Epithelial cell of proximal tubule (primary cell): Measurements from ENCODE around the gene PAXIP1. TPM values are rescaled to one million over a fixed set of nuclear protein-coding genes. Genes with fewer than 3 reads are reported as not detected.

Experiments used
- DNase-seq: peaks from one replicate; pipeline ENCODE4 v3.0.0-alpha.2; 2011; ENCODE audit warnings: low read depth
- H3K4me3 ChIP-seq: 2 replicates; pipeline ENCODE4 v1.5.1; 2011; ENCODE audit warnings: low read depth, mild to moderate bottlenecking, low read length
- total RNA-seq: library from RNA; depleted of rRNA; stranded (reverse); fragments of >200 nt; gene quantifications from 2 replicates; pipeline ENCODE4 v1.2.3, GENCODE V29; 2015
- TF ChIP-seq, protein P1 (sequence below): conservative IDR thresholded peaks from 2 replicates; pipeline ENCODE4 v1.5.1; 2012; ENCODE audit warnings: low read depth, mild to moderate bottlenecking, low read length

PAXIP1 gene
- total RNA-seq, 1 donor from 2014 or later, result 14.5 TPM

DNA sequence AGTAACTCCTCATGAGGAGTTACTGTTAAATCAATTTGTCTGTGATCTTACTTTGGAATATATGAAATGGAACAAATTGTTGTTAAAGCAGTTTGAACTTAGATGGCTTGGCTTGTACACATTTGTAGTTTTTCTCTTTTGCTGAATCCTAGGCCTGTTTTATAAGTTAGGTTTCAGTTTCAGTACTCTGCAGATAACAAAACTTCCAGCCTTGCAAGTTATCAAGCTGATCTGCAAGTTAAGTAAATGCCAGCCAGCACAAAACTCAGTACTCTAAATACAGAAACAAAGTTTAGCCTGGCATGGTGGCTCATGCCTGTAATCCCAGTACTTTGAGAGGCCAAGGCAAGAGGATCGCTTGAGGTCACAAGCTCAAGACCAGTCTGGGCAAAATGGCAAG lies 25.0 kb upstream of the PAXIP1 start:
- no peak overlapping the region for H3K4me3 ChIP-seq
- TF ChIP-seq, protein P1, sequence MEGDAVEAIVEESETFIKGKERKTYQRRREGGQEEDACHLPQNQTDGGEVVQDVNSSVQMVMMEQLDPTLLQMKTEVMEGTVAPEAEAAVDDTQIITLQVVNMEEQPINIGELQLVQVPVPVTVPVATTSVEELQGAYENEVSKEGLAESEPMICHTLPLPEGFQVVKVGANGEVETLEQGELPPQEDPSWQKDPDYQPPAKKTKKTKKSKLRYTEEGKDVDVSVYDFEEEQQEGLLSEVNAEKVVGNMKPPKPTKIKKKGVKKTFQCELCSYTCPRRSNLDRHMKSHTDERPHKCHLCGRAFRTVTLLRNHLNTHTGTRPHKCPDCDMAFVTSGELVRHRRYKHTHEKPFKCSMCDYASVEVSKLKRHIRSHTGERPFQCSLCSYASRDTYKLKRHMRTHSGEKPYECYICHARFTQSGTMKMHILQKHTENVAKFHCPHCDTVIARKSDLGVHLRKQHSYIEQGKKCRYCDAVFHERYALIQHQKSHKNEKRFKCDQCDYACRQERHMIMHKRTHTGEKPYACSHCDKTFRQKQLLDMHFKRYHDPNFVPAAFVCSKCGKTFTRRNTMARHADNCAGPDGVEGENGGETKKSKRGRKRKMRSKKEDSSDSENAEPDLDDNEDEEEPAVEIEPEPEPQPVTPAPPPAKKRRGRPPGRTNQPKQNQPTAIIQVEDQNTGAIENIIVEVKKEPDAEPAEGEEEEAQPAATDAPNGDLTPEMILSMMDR, result no peak
- DNase-seq, result no peak

DNA sequence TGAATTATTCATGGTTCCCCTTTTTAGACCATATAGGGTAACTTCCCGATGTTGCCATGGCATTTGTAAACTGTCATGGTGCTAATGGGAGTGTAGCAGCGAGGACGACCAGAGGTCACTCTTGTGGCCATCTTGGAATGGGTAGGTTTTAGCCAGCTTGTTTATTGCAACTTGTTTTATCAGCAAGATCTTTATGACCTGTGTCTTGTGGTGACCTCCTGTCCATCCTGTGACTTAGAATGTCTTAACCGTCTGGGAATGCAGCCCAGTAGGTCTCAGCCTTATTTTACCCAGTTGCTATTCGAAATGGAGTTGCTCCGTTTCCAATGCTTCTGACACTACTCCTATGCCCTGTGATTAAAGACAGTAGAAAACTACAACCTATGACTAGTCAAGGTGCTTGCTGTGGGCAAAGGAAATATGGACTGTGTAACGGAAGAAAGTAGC lies 18.8 kb upstream of the PAXIP1 start:
- TF ChIP-seq, protein P1, result no peak
- DNase-seq, result no peak

DNA sequence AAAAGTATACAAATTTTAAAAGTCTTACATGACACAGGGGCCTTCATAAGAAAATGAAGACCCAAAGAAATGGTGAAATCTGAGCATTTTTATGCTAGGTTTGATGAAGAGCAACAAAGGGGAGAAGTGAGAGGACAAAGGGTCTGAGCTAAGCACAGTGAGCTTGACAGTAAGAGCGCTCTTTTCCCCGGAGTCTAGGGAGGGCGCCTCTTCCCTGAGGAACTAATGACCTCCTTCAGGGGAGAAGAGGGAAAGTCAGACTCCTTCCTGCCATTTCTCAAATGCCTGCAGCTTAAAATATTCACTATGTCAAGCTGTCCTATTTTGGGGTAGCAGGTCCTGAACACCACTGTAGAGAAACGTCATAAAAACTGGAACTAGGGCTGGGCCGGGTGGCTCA lies 18.1 kb upstream of the PAXIP1 start:
- TF ChIP-seq, protein P1, result no peak
- no peak overlapping the region for H3K4me3 ChIP-seq
- no peak for DNase-seq

More for the DNA sequence above, 18.8 kb upstream of the PAXIP1 start:
- no peak overlapping the region for H3K4me3 ChIP-seq

DNA sequence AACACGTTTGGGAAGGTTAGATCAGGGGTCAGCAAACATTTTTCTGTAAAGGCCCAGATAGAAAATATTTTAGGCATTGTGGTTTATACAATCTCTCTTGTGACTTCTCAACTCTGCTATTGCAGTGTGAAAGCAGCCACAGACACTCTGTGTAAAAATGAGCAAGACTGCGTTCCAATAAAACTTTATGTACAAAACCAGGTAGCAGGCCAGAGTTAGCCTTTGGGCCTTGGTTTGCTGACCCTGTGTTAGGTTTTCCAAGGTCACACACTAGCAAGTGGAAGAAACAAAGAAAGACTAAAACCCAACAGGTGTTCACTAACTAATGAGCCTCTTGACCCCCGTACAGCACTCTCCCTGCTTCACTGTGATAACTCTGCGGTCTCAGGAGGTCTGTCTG lies 14.9 kb upstream of the PAXIP1 start:
- no peak for DNase-seq
- H3K4me3 ChIP-seq, result no peak overlapping the region
- TF ChIP-seq, protein P1, result no peak

DNA sequence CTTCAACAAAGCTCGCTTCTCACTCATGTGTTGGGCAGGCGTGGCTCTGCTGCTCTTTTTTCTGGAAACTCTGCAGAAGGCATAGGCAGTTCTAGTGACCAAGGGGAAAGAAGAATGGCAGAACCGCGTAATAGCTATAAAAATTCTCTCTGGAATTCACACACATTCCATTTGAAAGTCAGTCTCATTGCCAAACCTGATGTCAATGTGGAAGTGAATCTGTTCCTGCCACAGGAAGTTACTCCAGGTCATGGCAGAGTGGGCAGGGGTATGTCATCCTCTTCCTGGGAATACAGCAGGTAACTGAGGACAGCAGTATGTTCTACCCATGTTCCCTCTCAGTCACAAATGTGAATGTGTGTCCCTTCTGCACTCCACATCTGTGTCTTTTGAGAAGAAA lies 8.2 kb upstream of the PAXIP1 start:
- peak; percentile 43 for DNase-seq
- TF ChIP-seq, protein P1, result no peak
- no peak overlapping the region for H3K4me3 ChIP-seq

DNA sequence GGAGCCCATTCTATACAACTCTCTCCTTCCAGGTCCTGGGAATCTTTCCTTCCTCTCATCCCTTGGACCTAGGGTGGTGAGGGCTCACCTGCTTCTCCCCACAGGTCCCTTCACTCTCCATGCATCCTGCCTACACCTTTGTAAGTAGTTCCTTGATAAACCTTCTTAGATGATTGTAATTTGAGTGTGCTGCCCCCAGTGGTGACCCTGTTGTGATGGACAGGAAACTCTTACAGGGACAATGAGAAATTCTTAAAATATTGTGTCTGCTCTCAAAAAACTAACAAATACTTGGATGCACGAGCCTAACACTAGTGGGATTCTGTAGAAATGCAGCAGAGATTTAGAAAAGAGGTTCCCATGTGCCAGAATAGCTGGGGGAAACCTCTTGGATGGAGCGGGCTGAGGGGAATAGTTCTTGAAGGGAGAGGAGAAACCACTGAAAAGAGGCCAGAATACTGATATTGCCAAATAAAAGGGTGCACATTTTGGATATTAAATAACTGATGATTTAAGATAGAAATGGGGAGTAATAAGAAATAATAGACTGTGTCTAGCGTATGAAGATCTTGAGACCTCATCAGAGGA lies 6.7 kb upstream of the PAXIP1 start:
- DNase-seq, result no peak
- no peak overlapping the region for H3K4me3 ChIP-seq
- TF ChIP-seq, protein P1, result peak; percentile 58

DNA sequence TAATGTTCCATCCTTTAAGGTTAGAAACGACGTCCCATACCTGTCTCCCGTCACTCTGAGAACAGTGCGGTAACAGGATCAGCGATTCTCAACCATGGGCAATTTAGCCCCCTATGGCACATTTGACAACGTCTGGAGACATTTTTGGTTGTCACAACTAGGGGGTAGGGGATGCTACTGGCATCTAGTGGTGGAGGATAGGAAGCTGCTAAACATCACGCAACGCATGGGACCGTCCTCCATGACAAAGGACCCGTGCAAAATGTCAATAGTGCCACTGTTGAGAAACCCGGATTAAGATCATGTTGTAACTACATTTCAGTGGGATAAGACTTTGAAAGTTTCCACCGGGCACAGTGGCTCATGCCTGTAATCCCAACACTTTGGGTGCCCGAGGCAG lies 5.0 kb upstream of the PAXIP1 start:
- no peak overlapping the region for H3K4me3 ChIP-seq
- DNase-seq, result no peak
- TF ChIP-seq, protein P1, result peak; percentile 43
